Measurements from ENCODE around the gene GSTT2B. TPM values are rescaled to one million over a fixed set of nuclear protein-coding genes. Genes with fewer than 3 reads are reported as not detected.
A peak's percentile ranks its signal among the peaks of the same experiment; 100 is the strongest.

The GSTT2B gene
- total RNA-seq, 1 donor from 2014 or later: not detected

DNA sequence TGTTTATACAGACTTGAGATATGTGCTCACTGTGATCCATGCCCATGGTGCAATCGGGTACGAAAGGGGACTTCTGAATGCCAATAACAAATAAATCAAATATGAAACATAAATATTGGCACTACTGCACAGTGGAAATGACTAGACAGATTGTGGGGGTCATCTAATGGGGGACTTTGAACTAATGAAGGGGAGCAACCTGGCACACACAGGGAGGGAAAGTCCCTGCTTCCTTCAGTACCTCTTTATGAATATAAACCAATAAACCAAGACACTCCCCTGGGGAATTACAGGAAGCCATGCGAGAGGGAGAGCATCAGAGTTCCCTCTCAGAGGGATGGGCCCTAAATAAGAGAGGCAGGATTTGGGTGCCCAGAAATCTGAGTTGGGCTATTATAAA lies 45.7 kb downstream of the GSTT2B start:
- Mint-ChIP-seq H3K27me3 (no peaks in the 10 kb centered on the region), H3K4me1 (peaks cover 29% of the 10 kb centered on the region), H3K36me3 (ENCODE audit: low read depth) (peaks cover 4% of the 10 kb centered on the region), H3K27ac (peak overlapping the region; percentile 56), H3K4me3 (peak overlapping the region; percentile 25), H3K9me3 (no peaks in the 10 kb centered on the region)
- intact Hi-C loops (cut with micrococcal nuclease): loop anchor here (10.0 kb wide), 3 partner anchors 60 to 520 kb away; partner anchors contain the start of genes DDT and SPECC1L
- ChIA-PET CTCF (no interaction called here), POLR2A (interaction anchor here (0.6 kb wide), 1 partner anchor 742 kb away, joined by 3 read pairs; no protein-coding TSS in a partner anchor)
- DNase-seq (no peak), ATAC-seq (ENCODE audit: low read depth) (no peak)
- TF ChIP-seq, protein P1, sequence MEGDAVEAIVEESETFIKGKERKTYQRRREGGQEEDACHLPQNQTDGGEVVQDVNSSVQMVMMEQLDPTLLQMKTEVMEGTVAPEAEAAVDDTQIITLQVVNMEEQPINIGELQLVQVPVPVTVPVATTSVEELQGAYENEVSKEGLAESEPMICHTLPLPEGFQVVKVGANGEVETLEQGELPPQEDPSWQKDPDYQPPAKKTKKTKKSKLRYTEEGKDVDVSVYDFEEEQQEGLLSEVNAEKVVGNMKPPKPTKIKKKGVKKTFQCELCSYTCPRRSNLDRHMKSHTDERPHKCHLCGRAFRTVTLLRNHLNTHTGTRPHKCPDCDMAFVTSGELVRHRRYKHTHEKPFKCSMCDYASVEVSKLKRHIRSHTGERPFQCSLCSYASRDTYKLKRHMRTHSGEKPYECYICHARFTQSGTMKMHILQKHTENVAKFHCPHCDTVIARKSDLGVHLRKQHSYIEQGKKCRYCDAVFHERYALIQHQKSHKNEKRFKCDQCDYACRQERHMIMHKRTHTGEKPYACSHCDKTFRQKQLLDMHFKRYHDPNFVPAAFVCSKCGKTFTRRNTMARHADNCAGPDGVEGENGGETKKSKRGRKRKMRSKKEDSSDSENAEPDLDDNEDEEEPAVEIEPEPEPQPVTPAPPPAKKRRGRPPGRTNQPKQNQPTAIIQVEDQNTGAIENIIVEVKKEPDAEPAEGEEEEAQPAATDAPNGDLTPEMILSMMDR (IDR thresholded peaks at IDR 0.05): no peak

DNA sequence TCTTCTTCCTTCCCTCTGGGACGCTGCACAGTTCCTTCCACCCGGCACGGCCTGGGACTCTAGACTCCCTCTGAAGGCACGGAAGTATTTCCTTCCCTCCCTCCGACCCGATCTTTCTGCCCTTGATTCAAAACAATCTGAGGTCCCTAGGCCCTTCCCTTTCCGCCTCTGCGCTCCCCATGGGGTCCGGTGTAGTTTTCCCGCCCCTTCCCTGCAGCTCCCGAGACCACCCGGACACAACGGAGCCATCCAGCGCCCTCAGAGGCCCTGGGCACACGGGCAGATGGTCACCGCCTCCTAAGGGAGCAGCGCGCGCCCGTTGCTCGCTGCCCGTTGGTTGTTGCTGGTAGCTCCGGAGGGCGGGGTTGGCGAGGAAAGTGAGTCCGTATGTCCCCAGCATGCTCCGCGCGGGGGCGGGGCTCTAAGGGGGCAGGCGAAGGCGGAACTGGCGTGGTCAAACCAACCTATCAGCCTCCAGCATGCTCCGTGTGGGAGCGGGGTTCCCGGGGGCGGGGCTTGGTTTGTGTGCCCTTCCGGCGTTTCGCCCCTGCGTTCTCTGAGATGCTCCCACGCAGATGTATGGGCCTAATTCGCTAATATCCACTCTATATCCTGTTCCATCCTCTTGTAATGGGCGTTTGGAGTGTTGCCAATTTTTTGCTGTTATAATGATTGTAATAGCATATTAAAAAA lies 47.2 kb downstream of the GSTT2B start:
- DNase-seq: peak; percentile 97
- Mint-ChIP-seq H3K27me3 (no peaks in the 10 kb centered on the region), H3K36me3 (ENCODE audit: low read depth) (peaks cover 4% of the 10 kb centered on the region), H3K4me1 (peaks cover 29% of the 10 kb centered on the region), H3K4me3 (peak overlapping the region; percentile 96), H3K27ac (peak overlapping the region; percentile 96), H3K9me3 (no peaks in the 10 kb centered on the region)
- ATAC-seq (ENCODE audit: low read depth): peak; percentile 99
- intact Hi-C loops (cut with micrococcal nuclease): loop anchor here (1.0 to 10.0 kb wide), 11 partner anchors 20 to 641 kb away; partner anchors contain the start of genes CABIN1, DDT, GUCD1 and MIF
- TF ChIP-seq, protein P1 (IDR thresholded peaks at IDR 0.05): no peak
- ChIA-PET CTCF (interaction anchor here (0.5 to 2.1 kb wide), 3 partner anchors 20 to 279 kb away, joined by 3 to 8 read pairs (median 3); partner anchors contain the start of gene MIF), POLR2A (interaction anchor here (0.6 to 2.1 kb wide), 14 partner anchors 16 to 1466 kb away, joined by 3 to 62 read pairs (median 4); partner anchors contain the start of genes CABIN1, GUCD1, MIF and SLC2A11)

DNA sequence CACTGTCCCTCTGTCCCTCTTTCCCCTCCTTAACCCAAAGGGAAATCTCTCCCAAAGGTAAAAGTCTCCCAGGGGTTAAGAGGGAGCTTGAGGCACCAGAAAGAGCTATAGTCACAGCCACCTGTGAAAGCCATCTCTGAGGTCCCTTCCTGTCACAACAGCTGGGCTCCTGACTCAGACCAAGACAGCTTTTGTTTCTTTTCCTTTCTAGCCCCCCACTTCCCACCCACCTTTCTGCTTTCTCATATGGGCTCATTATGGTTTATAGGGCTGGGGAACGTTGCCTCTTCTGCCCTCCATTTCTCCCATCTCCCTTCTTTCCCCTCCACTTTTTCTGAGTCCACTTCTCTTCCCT lies 47.7 kb downstream of the GSTT2B start:
- peak overlapping the region; percentile 96 for H3K27ac Mint-ChIP-seq
- H3K4me1 Mint-ChIP-seq: peaks cover 29% of the 10 kb centered on the region

DNA sequence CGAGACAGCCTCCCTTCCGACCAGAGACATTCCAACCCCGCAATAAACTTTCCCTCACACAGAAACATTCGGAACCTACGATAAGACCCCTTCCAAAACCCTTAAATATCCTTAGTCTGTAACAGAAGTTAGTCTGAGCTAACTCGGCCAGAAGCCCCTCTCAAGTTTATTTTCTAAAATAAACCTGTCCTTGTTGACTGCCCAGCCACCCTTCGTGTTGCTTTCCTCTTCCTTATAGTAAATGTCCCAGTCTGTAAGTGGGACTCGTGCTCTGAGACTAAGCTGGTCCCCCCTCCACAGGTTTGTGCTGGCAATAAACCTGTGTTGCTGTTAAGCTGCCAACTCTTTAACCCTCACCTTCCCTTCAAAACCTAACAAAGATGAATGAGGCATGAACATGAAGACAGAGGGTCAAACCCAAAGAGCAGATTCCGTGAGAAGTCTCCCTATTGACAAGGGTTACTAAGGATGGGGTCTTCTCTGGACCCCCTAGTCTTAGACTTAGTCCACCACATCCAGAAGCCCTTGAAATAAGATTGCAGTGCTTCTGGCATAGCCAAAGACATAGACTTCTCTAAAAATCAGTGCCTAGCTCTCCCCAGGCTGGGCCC lies 48.6 kb downstream of the GSTT2B start:
- Mint-ChIP-seq H3K36me3 (ENCODE audit: low read depth) (peaks cover 2% of the 10 kb centered on the region), H3K4me3 (no peak overlapping the region), H3K27ac (no peak overlapping the region), H3K9me3 (no peaks in the 10 kb centered on the region), H3K4me1 (peaks cover 29% of the 10 kb centered on the region), H3K27me3 (no peaks in the 10 kb centered on the region)
- ATAC-seq (ENCODE audit: low read depth) (no peak), DNase-seq (no peak)
- ChIA-PET CTCF (interaction anchor here (2.1 kb wide), 1 partner anchor 18 kb away, joined by 8 read pairs; the partner anchor contains the start of gene MIF), POLR2A (interaction anchor here (0.5 to 2.1 kb wide), 4 partner anchors 16 to 1649 kb away, joined by 7 to 62 read pairs (median 16); partner anchors contain the start of genes MIF and SLC2A11)
- TF ChIP-seq, protein P1 (IDR thresholded peaks at IDR 0.05): no peak
- intact Hi-C loops (cut with micrococcal nuclease): loop anchor here (5.0 to 10.0 kb wide), 6 partner anchors 55 to 522 kb away; partner anchors contain the start of genes CABIN1, DDT, SLC2A11 and SMARCB1

More for the DNA sequence above, 47.7 kb downstream of the GSTT2B start:
- Mint-ChIP-seq H3K27me3 (no peaks in the 10 kb centered on the region), H3K9me3 (no peaks in the 10 kb centered on the region), H3K4me3 (peak overlapping the region; percentile 96), H3K36me3 (ENCODE audit: low read depth) (peaks cover 3% of the 10 kb centered on the region)
- DNase-seq (no peak), ATAC-seq (ENCODE audit: low read depth) (no peak)
- intact Hi-C loops (cut with micrococcal nuclease): loop anchor here (5.0 to 10.0 kb wide), 6 partner anchors 56 to 522 kb away; partner anchors contain the start of genes CABIN1, DDT, SLC2A11 and SMARCB1
- TF ChIP-seq, protein P1 (IDR thresholded peaks at IDR 0.05): no peak
- ChIA-PET CTCF (interaction anchor here (0.5 to 2.1 kb wide), 3 partner anchors 19 to 279 kb away, joined by 3 to 8 read pairs (median 3); partner anchors contain the start of gene MIF), POLR2A (interaction anchor here (0.9 to 2.1 kb wide), 9 partner anchors 16 to 642 kb away, joined by 3 to 62 read pairs (median 4); partner anchors contain the start of genes CABIN1, GUCD1, MIF and SLC2A11)

Measured in activated B cell treated with CpG ODN at 0.5 μM for 24 hours (primary cell).